Parathyroid adenoma (tissue), 2 donors: ENCODE results near the gene ATXN7L2.

Experiments
- H2AFZ ChIP-seq: fragments of 300-600 bp; sonication (generic); one replicate; pipeline ENCODE4 v1.7.0; 2017; ENCODE audit warnings: antibody characterized with exemption, mild to moderate bottlenecking
- H3K27ac ChIP-seq: fragments of 300-600 bp; sonication (generic); one replicate; pipeline ENCODE4 v1.7.0; 2017
- H3K27me3 ChIP-seq: fragments of 300-600 bp; sonication (generic); one replicate; pipeline ENCODE4 v1.7.0; 2017; ENCODE audit warnings: low read length; ENCODE audit not compliant: control insufficient read depth, insufficient read depth
- H3K36me3 ChIP-seq: fragments of 300-600 bp; sonication (generic); one replicate; pipeline ENCODE4 v1.7.0; 2017; ENCODE audit warnings: low read length; ENCODE audit not compliant: control insufficient read depth, insufficient read depth
- H3K4me1 ChIP-seq: fragments of 300-600 bp; sonication (generic); one replicate; pipeline ENCODE4 v1.7.0; 2017; ENCODE audit warnings: control low read depth
- H3K4me2 ChIP-seq: fragments of 300-600 bp; sonication (generic); one replicate; pipeline ENCODE4 v1.7.0; 2017; ENCODE audit warnings: low read length
- H3K4me3 ChIP-seq: fragments of 300-600 bp; sonication (generic); one replicate; pipeline ENCODE4 v1.7.0; 2017; ENCODE audit warnings: low read depth, low read length
- H3K79me2 ChIP-seq: fragments of 300-600 bp; sonication (generic); one replicate; pipeline ENCODE4 v1.7.0; 2017; ENCODE audit warnings: control low read depth
- H3K9ac ChIP-seq: fragments of 300-600 bp; sonication (generic); one replicate; pipeline ENCODE4 v1.7.0; 2017; ENCODE audit warnings: mild to moderate bottlenecking
- H3K9me3 ChIP-seq: fragments of 300-600 bp; sonication (generic); one replicate; pipeline ENCODE4 v1.7.0; 2017; ENCODE audit warnings: low read length; ENCODE audit not compliant: control insufficient read depth
- CTCF ChIP-seq: fragments of 300-600 bp; sonication (generic); IDR thresholded peaks from one replicate; pipeline ENCODE4 v1.7.0; 2017; ENCODE audit warnings: antibody characterized with exemption, mild to moderate bottlenecking
- donor health status: primary hyperparathyroidism.

Gene ATXN7L2

GRCh38 chr1:109534307-109534858 lies 50.7 kb downstream of the ATXN7L2 start:
- Histone ChIP-seq H3K4me2 (no peak overlapping the region), H3K79me2 (no peaks in the 10 kb centered on the region), H3K4me3 (no peak overlapping the region), H2AFZ (no peak overlapping the region), H3K4me1 (peaks cover 2% of the 10 kb centered on the region), H3K27ac (no peak overlapping the region), H3K9me3 (no peaks in the 10 kb centered on the region), H3K9ac (no peak overlapping the region), H3K36me3 (no peaks in the 10 kb centered on the region), H3K27me3 (no peaks in the 10 kb centered on the region)
- no peak for TF ChIP-seq CTCF

GRCh38 chr1:109535481-109535880 lies 51.8 kb downstream of the ATXN7L2 start:
- no peak overlapping the region for H3K27ac ChIP-seq
- no peaks in the 10 kb centered on the region for H3K36me3 ChIP-seq
- no peaks in the 10 kb centered on the region for H3K27me3 ChIP-seq
- H3K4me2 ChIP-seq, result no peak overlapping the region
- no peak for TF ChIP-seq CTCF
- H3K4me3 ChIP-seq, result no peak overlapping the region
- H3K9ac ChIP-seq, result no peak overlapping the region
- peaks cover 2% of the 10 kb centered on the region for H3K4me1 ChIP-seq
- H2AFZ ChIP-seq, result no peak overlapping the region
- H3K9me3 ChIP-seq, result no peaks in the 10 kb centered on the region
- H3K79me2 ChIP-seq, result no peaks in the 10 kb centered on the region

DNA sequence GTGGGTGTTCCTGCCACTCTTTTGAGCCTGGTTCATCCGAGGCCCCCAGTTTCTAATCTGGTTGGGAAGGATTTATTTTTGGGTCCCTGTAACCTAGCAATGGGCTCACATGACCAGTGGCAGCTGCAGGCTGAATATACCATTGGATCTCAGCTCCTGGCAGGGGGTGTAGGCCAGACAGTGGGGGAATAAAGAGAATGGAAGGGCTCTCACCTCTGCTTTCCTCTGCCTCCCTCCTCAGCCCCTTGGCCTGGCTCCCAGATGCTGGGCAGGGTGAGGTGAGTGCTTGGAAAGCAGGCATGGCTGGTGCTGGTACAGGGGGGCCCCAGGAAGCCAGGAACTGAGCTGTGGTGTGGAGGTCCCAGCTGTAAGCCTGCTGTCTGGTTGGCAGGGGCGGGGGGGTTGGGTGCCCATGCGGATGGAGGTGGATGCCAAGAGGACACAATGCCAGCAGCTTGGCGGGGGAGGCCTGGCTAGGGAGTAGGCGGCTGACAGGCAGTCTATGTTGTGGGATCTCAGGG lies 52.3 kb downstream of the ATXN7L2 start:
- no peaks in the 10 kb centered on the region for H3K27me3 ChIP-seq
- no peak overlapping the region for H3K4me2 ChIP-seq
- H3K36me3 ChIP-seq, result no peaks in the 10 kb centered on the region
- no peak overlapping the region for H3K9ac ChIP-seq
- H3K27ac ChIP-seq, result no peak overlapping the region
- no peak overlapping the region for H2AFZ ChIP-seq
- no peak for TF ChIP-seq CTCF
- H3K9me3 ChIP-seq, result no peaks in the 10 kb centered on the region
- no peak overlapping the region for H3K4me3 ChIP-seq
- no peaks in the 10 kb centered on the region for H3K4me1 ChIP-seq
- no peaks in the 10 kb centered on the region for H3K79me2 ChIP-seq

DNA sequence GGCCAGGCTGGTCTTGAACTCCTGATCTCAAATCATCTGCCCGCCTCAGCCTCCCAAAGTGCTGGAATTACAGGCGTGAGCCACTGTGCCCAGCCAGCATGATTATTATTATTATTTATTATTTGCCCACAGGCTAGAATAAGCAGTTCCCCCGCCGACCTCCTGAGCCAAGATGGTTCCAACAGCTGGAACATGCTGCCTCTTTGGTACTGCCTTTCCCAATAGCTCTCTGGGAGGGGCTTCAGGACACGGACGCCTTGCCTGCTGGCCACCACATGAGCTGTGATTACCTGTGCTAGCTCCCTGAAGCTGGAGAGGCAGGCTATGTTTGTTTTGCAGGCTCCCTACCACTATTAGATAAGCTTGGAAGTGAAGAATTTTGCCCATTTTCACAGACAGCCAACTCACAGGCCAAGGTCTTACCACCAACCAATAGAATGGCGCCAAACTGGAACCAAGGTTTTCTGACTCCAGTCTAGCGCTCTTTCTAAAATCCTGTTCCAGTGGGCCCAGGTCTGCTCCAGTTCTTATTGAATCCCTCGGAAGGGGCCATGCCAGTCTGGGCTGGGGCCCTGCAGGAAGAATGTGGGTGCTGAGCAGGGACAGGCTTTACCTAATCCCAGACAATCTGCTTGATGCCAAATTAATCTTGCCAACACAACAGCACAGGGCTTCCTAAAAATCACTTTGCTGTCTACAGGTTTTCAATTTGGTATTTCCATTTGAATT lies 53.9 kb downstream of the ATXN7L2 start:
- Histone ChIP-seq H3K27me3 (no peaks in the 10 kb centered on the region), H3K9ac (no peak overlapping the region), H3K4me3 (no peak overlapping the region), H3K79me2 (no peaks in the 10 kb centered on the region), H3K4me2 (no peak overlapping the region), H3K36me3 (no peaks in the 10 kb centered on the region), H3K4me1 (no peaks in the 10 kb centered on the region), H2AFZ (no peak overlapping the region), H3K27ac (no peak overlapping the region), H3K9me3 (no peaks in the 10 kb centered on the region)
- TF ChIP-seq CTCF, result no peak
